Frontal cortex (tissue), 4 donors: Measurements from ENCODE around the gene KCNAB1. TPM values are rescaled to one million over a fixed set of nuclear protein-coding genes. Genes with fewer than 3 reads are reported as not detected.

Experiments used
- DNase-seq, 2 donors: peaks; one replicate each; pipeline ENCODE4 v3.0.0; 2012; ENCODE audit warnings: low spot score in 2 of 2
- FAIRE-seq: peaks from 2 replicates; lab custom pipeline; 2012; peaks lifted over from hg19 to GRCh38; lab: Jason Lieb, UNC
- total RNA-seq: library from RNA; depleted of rRNA; stranded (reverse); fragments of >200 nt; gene quantifications from one replicate; pipeline ENCODE4 v1.2.3, GENCODE V29; 2014
- donor health status: control.
- donor health status: control.
- donor health status: control.

The KCNAB1 gene
- total RNA-seq, 1 donor from 2014 or later = 31.4 TPM

DNA sequence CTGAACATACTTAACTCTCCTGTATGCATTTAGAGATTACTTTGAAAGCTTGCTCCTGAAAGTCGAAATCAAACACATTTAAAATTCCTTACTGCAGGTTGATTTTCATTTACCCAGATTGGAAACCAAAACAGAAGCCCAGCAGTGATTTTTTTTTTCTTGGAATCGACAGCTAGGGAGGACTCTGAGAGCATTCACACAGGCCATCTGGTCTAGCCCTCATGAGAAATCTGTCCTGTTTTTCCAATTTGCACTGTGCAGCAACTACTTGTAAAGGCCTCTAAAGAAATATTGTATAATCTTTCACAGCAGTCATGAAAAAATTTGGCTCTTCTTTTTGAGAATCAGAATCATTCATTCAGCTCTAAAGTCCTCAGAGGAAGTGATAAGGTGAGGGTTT lies 179.2 kb downstream of the KCNAB1 start:
- no peak for FAIRE-seq
- no peak for DNase-seq

DNA sequence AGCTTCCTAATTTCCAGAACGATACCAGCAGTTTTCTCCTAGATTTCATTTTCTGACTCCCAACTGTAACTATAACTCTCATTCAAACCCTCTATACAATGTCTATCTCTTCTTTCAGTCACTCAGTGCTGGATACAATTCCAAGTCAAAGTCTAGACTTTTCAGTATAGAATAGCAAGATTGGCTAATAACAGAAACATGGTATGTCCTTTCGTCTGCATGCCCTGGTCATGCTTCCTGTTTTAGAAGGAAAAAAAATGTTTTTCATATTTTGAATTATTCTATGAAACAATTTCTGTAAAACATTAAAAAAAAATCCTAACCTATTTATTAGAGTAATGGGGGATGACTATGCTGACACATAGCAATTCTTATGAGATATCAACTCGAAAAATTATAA lies 180.0 kb downstream of the KCNAB1 start:
- peak; percentile 6 for FAIRE-seq
- DNase-seq = no peak

DNA sequence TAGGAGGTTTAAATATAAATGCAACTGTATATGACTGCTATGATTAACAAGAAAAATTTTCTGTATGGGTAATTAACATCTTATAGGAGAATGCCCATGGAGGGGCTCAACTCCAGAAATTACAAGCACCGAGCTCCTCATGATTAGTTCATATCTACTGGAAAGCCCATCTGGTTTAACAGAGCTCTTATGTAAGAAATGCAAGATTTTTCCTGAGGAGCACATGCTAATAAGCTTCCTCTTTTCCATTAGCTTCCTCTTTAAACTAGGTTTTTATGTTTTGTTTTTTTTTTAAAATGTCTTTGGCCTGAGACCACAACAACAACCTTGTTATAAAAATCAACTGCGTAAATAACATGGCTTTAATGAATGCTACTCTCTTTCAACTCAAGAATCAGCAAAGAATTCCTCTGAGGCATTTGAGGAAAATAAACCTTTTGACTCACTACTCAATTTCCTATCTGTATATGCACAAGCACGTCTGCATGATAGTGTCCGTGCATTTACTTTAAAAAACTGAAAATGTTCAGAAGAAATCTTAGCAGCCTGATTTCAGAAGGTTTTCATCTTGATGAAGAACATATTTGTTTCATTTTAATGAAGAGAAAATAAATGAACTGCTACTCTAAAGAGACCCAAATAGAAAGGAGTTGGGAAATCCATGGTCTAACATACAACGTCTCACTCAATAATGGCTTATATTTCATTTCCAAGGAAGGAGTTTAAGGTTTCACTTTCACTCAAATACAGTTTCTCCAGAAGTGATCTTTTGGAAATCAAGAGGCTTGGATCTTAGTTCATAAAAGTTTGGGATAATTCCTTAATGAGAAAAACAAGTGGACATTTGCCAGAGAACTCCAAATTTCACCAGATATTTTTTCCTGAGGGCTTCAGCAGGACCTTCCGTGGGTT lies 180.8 kb downstream of the KCNAB1 start:
- no peak for FAIRE-seq
- no peak for DNase-seq

DNA sequence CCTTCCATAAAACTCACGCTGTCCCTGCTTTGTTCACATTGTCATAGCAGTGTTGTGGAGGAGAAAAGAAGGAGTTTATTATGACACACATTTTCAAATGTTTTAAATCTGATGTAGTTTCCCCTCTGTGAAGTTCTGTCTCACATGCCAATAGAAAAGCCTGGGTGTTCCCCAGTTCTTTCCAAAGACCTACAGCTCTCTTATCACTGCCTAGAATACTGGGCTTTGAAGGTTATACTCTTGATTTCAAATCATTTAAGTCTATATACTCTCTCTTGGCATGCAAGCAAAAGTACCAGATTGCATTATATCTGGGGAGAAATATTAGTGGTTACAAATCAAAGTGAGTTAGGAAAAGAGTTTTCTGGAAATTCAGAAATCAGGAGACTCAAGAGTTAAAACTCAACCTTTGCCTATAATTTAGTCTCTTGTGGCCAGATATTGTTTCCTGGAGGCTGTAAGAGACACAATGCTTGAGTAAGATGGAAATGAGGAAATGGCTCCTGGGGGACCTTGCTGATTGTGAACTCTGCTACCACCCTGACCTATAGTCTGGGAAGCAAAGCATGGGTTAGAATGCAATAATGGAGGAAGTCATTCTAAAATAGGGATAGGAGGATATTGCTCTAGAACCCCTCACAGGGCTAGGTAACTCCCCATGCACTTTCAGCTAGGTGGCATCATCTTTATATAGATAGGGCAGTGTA lies 182.8 kb downstream of the KCNAB1 start:
- no peak for DNase-seq
- FAIRE-seq = no peak

DNA sequence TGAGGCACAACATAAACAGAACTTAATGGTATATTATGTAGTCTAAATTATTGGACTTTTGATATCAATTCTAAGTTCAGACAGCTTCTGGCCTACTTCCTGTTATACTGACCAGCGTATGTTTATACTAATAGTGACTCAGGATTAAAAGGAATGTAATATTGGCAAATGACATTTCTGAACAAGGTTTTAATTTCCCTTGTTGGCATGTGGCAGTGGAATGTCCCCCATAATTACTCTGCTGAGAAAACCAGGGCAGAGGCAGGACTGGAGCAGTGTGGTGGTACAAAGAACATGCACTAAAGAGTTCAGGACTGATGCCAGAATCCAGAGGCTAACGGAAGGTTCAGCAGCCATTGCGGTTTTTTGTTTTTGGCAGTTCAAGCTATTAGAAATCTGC lies 184.0 kb downstream of the KCNAB1 start:
- no peak for FAIRE-seq
- no peak for DNase-seq

DNA sequence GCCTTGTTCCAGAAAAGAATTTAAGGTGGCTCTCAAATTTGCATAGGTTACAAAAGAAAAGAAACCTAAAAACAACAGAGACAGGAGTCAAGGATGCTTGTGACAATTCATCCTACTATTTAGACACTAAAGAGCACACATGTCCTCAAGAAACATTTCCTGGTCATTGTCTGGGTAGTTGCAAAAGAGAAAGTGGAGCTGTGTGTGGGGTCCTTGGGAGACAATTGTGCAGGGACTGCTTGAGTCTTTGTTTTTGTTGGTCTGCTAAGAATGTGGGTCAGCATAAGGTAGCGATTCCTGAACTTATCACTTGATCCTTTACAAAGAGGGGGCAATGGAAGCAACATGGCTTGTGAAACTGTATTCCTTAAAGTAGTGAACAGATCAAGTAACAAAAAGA lies 185.3 kb downstream of the KCNAB1 start:
- DNase-seq (no peak), FAIRE-seq (no peak)

DNA sequence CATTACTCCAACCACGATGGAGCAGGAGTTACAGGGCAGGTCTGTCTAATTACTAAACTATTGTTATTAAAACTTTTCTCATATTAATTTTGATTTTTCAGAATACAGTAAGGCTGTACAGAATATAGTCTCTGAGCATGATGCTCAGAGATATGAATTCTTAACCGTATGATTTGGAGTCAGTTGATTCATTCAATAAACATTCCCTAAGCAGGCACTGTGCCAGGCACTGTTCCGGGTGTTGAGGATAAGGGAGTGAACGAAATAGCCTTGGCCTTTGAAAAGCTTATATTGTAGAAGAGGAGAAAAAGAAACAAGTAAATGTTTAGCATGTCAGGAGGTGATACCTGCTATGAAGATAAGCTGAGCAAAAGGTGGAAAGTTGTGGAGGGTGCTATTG lies 187.3 kb downstream of the KCNAB1 start:
- FAIRE-seq (no peak), DNase-seq (no peak)

DNA sequence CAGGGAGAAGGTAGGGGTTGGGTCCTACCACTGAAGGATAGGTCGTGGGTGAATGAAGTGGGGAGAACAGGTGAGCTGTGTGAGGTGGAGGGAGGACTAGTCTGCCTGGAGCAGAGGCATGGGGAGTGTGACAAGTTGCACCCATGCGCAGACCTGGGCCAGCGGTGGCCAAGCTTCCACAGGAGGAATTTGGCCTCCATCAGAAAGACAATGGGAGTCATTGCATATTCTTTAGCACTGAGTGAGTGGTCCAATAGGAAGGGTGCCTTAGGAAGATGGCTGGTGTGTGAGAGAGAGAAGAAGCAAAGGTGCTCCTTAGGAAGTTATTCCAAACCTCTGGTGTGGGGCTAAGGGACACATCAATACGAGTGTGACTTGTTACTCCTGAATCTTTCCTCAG lies 191.1 kb downstream of the KCNAB1 start:
- DNase-seq (no peak), FAIRE-seq (no peak)

DNA sequence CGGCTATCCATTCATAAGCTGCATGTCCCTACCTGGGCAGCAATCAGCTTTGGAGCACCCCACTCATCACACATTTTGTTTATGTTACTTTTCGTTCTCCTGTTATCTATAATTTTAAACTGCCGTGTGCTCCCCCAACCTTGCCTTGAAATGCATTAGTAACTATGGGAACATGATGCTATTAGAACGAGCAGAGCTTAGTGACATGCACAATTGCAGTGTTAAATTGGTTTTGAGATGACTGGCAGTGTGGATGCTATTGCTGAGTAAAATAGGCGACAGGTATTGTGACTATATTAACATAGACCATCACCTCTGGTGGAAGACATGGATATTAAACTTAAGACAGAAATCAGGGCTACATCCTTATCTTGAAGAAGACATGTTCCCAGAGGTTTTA lies 191.6 kb downstream of the KCNAB1 start:
- DNase-seq (no peak), FAIRE-seq (no peak)

DNA sequence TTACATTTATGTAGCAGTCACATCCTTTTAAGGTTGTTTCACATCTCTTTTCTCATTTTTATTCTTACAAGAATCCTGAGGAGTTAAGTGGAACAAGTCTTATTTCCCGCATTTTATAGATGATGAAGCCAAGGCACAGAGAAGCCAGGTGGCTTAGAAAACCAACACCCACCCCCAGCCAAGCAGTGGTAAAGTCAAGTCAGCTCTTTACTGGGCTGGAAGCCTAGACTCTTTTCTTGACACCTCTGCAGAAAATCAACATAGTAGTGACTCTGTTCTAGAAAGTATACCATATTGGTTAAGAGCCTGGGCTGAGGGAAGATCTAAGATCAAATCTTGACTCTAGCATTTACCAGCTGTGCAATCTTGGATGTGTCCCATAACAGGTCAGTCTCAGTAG lies 195.7 kb downstream of the KCNAB1 start:
- no peak for FAIRE-seq
- no peak for DNase-seq

DNA sequence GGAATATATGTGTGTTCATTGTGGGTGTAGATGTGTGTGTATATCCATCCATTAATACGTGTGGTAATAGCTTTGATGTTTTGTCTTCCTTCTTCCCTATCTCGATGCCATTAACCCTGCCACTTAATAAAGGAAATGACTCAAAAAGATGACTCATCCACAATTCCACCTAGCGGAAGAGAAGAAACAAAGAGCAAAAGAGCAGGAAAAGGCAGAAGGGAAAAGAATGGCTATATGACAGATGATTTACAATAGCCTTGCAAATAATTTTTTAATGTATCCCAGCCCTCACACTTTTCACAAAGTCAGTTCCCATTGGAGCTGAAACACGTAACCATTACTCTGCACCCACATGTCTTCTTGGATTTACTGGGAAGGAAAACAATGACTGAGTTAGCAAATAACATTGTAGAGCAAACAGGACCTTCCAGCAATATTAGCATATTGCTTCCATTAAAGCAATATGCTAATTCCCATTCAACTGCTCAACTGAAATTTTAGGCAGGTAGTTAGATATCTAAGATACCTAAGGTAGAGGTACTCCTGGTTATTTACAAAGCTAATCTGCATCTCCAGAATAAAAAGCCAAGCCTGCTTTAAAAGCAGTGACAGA lies 197.2 kb downstream of the KCNAB1 start:
- no peak for FAIRE-seq

DNA sequence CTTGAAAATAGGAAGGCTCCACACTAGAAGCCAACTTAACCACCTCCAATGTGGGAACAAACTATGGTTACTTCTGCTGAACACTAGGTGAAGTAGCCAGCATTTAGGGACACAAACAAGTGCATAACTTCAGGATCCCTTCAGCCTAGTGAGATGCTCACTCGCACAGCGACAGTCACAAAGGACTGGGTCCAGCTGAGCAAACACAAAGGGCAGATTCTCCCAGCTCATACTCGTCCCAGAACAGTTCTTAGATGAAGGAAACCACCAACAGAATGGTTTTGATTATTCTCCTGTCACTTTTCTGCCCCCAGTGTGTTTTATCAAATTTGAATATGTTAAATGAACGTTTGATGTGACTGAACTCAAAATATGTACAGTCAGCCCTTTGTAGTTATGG lies 201.6 kb downstream of the KCNAB1 start:
- FAIRE-seq = no peak

More for the DNA sequence above, 197.2 kb downstream of the KCNAB1 start:
- DNase-seq = no peak

DNA sequence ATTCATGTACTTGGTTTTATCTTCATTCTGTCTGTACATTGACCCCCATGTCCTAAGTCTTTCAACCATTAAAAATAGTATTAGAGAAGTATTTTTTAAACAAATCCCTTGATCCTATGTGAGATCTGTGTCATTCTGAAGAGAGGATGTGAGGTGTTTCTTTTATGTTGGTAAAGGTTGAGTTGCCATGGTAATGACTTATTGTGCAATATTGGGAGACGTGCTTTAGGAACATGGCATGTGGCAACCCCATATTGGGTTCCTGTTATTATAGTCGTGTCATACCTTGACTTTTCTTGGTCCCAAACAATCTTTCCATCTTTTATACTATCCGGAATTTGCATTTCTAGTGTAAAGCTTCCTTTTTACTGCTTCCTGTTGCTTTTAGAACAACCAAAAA lies 203.1 kb downstream of the KCNAB1 start:
- FAIRE-seq = no peak

More for the DNA sequence above, 201.6 kb downstream of the KCNAB1 start:
- DNase-seq = peak in 1 of 2 donors; percentile 3

DNA sequence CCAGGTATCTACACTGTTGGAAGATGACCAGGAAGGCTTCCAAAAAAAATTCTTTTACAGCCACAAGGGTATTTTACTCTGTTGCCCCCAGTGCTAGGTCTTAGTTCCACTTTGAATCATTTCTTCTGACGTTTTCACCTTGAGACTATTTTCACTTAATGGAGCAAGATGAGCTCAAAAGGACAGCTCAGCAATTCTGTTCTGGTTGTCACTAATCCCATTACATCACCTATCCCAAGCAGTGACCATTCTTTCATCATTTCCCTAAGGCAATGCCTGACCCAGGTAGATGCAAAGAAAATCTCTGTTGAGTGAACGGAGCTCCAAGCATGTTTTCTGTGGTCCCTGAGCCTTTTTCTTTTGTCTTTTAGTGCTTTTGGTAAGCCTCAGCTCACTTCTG lies 210.0 kb downstream of the KCNAB1 start:
- DNase-seq (no peak), FAIRE-seq (no peak)

More for the DNA sequence above, 203.1 kb downstream of the KCNAB1 start:
- DNase-seq = no peak

DNA sequence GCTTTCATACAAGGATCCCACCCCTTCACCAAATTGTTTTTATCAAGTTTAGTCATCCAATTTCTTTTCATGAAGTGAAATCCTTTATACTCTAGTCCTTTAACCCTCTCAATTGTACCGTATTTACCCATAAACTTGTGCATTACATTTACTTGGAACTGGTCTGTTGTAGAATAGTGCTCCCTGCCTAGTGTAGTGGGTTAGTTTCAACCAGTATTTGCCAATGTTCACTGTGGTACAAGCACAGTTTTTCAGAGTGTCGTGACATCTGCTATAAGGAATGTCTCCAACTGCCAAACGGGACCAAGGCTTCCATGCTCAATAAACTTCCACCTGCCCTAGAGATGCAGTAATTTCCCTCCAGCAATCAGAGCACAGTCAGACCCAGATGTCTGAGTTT lies 211.9 kb downstream of the KCNAB1 start:
- DNase-seq = no peak
- no peak for FAIRE-seq

DNA sequence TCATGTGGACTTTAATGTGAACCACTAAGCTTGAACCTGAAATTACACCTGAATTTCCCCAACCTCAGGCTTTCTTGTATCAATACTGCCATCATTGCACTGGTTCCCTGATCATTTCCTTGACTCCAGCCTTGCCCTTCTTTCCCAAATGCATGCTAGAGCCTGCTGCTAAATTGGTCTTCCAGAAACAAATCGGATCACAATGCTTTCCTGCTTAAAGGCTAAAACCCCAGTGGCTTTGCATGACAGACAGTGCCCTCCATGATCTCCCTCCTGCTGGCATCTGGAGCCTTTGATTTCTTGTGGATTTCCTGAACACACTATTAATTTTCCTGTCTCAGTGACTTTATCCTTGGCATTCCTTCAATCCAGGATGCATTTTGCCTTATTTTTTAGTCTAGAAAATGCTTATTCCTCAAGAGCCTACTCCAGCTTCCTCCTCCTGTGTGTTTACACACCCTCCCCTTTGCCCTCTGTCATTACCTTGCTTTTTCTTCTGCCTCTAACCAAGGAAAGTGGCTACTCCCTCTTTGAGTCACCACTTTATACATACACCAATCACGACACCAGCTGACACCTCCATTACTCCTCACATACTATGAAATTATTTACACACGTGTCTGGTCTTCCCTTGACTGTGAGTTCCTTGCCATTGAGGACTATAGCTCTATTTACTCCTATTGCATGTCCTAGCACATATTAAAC lies 214.6 kb downstream of the KCNAB1 start:
- no peak for FAIRE-seq
- no peak for DNase-seq

DNA sequence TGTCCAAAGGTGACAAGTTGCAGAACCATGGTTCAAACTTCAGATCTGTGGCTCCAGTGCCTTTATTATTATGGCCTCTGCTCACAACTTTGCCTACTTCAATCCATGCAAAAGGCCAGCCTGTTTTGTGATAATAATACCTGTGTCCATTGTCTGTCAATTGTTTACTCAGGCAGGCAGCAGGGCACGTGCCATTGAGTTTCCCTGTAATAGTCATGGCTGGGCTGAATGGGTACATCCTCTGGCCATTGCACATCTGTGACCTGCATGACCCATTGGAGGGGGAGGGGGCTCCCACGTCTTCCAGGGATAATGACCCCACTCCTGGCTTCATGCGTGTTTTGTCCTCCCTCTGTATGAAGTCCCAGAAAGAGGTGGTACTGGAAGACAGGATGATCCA lies 219.1 kb downstream of the KCNAB1 start:
- DNase-seq (no peak), FAIRE-seq (no peak)

DNA sequence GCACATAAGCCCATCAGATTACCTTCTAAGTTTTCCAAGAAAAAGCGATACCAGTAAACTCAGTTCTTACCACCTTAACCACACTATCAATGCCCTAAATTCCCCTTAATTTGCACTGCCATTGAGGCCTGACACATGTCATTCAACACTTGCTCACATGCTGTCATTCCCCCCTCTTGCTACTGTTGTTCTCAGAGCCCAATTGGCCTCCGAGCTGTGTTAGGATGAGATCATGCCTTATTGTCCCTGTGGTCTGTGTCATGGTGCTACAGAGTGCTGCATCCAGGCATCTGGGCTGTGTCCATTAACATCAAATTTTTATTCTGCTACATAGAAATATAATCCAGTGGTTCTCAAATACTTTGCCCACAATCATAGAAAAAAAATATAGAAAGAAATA lies 221.0 kb downstream of the KCNAB1 start:
- DNase-seq = no peak
- no peak for FAIRE-seq

DNA sequence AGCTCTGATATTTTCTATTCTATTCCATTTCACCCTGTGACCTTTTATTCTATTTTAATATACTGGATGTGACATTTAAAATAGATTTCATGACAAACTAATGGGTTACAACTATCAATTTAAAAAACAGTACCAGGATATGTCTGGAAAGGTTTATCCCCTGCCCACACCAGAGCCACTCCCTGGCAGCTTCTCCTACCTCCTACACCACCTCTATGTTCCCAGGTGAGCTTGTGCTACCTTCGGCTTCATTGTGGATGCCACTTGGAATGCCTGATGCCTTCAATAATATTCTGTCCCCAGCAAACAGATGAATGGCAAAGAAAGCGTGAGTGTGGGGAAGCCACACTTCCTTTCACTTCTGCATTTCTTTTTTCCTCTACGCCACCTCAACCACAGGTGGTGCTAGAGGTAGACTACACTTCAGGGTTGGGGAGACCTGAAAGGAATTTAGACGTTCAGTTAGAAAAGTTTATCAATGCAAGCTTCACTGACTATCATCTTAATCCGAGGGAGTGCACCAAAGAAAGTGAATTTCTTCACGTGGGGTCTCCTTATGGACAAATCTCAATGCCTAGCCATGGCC lies 221.5 kb downstream of the KCNAB1 start:
- DNase-seq (no peak), FAIRE-seq (no peak)

DNA sequence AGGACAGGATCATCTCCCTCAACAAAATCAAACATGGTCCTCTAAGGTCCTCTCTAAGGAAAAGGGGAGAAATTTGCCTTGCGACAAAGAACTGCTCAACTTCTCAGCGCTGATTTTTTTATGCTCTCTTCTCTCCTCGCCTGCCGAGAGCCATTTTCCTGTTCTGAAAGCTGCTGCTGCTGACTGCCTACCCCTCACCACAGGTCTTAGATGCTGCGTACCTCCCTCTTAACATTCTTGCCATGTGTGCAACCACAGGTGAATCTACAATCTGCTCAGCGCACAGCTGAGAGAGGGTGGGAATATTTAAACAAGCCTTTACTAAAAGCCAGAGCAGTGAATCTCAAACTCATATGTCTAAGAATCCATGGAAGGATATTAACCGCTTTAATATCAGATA lies 223.8 kb downstream of the KCNAB1 start:
- DNase-seq = no peak
- FAIRE-seq = no peak
